ENCODE data around the gene COL4A3.
"Not testable (repeated sequence)": the region's sequence is repeated elsewhere in the genome, so short reads cannot be mapped to it uniquely, and the experiment has no call there.

Gene COL4A3

DNA sequence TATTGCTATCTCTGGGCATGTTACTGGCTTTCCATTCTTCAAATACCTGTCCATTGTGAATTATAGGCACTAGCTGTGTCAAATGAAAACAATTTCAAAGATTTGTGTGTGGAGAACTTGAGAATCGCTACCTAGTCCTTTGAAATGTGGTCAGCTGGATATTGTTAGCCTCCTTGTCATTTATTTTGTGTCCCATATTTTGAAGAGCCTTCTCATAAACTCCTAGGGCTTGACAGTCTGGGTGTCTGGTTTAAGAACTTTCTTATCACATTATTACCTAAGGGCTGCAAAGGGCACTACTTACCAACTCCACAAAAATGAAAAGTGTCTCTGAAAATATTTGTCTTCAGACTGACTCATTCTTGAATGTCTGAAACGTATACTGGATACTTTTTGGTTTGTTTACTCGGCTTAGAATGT is 50.2 kb downstream of the COL4A3 start:
- DNase-seq (ENCODE audit: low spot score) = no peak

DNA sequence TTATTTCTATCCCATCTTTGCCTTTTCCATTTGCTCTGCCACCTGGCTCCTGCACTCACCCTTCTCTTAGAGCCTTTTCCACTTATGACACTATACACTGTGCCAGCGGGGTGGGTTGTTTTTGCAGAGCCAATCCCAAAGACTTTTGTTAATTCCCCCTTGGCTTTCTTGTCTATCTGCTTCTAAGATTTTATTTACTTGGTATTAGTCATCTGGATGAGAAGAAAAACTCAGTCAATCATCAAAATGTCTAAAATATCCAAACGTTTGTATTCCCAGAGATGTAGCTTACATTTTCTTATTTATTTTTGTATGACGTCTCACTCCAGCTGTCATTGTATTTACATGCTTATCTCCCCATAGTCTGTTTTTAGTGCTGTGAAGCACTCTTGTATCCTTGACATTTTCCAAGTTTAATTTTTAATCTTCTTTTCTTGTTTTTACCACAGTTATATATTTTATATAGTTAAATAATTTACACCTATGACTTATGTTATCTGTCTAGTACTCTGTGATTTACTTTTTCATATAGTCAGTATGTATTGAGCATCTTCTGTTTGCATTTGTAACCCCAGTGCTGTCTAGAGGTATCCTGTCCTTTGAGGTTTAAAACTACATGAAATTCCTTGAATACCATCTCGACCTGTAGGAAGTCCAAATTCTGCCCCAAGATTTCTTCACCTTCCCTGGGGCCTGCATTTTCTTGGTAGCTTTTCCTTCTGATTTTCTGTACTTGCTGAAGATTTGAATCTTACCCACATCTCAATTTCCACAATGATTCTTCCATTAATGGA is 55.1 kb downstream of the COL4A3 start:
- no peak for DNase-seq (ENCODE audit: low spot score)

DNA sequence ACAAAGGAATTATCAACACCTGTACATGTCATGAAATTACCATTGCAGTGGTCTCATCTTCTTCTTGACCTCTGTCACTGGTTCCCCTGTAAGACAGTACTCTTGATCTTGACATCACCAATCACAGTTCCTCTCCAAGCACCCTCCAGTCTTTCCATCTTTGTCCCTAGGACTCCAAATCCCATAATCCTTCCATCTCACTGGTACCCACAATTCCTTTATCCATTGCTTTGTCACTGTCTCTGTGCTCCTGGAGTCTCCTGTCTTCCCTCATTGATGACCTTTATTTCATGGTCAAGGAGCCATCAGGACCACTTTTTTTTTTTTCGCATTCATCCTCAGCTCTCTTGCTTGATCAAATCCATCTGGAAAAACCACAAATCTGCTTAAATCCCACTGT is 56.7 kb downstream of the COL4A3 start:
- DNase-seq (ENCODE audit: low spot score) = no peak

DNA sequence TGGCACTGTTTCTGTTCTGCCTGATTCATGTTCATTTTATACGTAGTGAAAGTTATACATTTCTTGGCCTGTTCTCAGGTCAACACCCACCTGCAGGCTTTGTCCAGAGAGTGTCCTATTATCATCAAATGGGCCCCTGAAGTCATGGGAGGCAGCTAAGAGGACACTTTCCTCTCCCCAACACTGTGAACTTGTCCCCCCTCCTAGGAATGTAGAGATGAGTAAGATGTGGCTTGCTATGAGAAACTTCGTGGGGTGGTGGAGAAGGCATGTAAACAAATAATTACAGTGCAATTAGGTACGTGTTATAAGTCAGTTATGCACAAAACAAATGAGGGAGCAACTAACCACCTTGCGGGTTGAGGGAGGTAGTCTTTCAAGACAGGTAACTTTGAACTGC is 57.9 kb downstream of the COL4A3 start:
- no peak for DNase-seq (ENCODE audit: low spot score)

DNA sequence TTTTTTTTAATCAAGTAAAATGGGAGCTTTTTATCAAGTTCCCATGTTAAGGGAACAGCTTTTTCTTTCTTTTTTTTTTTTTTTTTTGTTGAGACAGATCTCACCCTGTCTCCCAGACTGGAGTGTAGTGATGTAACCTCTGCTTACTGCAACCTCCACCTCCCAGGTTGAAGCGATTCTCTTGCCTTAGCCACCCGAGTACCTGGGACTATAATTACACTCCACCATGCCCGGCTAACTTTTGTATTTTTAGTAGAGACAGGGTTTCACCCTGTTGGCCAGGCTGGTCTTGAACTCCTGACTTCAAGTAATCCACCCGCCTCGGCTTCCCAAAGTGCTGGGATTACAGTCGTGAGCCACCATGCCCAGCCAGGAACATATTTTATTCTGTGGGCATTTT is 61.2 kb downstream of the COL4A3 start:
- DNase-seq (ENCODE audit: low spot score) = not testable (repeated sequence)

DNA sequence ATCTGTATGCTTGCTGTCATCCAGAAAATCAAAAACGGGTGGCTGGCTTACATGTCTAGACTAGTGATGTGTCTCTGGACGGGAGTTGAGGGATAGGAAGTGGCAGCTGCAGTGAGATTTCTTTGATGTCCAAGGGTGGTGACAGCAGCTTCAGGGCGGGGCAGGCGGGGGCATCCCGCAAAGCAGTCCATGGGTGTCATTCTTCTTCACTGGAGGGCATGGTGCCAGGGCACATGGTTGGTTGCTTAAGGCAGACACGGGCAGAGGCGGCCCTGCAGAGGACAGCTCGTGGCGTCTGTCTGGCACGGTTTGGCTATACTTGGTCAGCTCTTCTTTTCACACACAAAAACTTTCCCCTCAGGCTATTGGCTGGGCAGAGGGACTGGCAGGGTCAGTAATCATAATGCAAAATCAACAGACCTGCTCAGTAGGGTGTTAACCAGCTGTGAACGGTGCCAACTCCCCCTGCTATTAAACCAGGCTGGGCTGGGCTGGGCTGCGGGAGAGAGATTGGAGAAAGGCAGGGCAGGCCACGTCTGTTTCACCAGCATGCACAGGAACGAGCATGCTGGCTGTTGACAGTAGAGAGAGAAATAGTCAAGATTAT is 63.7 kb downstream of the COL4A3 start:
- peak; percentile 35 for DNase-seq (ENCODE audit: low spot score)

DNA sequence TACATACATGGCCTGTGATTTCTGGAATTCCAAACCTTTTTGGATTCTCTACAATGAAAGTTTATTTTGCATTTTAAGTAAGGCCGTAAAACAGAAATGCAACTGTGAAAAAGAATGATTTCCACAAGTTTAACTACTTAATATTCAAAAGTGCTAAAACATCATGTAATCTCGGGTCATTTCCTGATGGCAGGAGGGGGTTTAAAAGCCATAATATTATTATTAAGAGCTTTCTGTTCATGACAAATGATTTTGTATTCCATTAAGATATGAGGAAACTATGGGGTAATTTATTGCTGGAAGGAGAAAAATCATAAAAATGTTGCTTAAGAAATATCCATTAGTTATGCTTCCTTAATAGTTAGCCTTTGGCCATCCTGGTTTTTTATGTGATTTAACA is 65.7 kb downstream of the COL4A3 start:
- no peak for DNase-seq (ENCODE audit: low spot score)

DNA sequence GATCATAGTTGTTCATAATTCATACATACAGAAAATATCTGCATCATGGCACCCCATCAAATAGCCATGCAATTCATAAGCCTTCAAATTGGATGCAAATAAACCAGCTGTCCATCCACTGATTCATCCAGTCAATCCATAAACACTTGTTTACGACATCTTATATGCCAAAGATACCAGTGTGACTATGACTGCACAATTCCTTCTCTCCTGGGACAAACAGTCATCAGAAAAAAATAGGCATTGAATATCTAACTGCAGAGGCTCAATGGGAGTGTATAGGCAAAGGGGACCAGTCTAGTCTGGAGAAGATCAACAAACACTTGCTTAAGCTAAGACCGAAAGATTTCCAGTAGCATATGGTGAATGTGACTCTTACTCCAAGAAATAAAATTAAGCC is 70.0 kb downstream of the COL4A3 start:
- no peak for DNase-seq (ENCODE audit: low spot score)

DNA sequence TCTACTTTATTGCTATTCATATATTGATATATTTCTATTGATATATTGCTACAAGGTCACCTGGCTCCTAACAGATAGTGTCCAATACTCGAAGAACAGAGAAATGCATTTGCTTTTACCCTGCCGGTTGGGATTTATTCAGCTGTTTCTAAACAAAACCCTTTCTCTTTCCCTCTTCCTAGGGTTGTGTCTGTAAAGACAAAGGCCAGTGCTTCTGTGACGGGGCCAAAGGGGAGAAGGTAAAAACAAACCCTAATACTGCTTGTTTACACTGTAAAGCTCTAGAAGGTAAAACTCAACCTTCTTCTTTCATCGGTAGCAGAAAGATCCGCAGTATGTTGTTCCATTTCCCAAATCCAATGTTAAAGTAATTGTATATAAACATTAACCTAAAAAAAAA is 73.4 kb downstream of the COL4A3 start:
- no peak for DNase-seq (ENCODE audit: low spot score)

DNA sequence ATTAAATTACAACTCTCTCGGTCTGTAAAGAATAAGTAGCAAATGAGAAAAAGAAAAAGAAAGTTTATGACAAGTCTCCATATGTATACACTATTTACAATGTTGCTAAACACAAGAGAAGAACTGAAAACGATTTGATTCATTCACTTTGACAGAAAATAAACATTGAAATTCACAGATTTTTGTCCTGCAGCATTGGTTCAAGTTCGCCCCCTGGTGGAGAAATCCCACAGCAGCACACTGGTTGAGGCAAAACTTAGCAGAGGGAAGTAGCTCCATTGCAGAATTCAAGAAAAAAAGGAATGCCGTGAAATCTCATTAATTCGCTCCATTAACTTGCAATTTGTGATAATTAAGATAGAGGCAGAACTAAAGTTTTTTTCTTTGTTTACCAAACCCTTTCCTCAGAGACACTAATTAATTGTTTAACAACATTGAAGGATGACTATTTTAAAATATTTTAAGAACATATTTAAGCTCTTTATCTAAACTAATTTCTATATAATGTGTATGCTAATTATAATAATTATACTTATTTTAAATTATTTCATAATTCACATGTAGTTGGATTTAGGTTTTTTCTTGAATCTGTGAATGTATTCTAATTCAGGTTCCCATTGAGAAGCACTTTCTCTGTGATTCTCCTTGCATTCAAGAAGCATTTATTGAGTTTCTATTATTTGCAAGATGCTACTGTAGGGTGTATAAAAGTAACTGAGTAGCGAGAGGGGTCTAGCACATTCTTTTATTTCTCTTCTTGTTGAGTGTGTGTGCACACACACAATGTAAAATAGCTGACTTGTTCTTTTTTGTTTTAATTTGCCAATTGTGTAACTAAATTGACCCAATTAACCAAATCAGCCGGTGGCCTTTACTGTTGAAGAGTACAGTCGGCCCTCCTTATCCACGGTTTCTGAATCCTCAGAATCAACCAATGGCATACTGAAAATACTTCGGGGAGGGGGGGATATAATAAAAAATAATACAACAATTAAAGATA is 74.1 kb downstream of the COL4A3 start:
- peak; percentile 72 for DNase-seq (ENCODE audit: low spot score)

DNA sequence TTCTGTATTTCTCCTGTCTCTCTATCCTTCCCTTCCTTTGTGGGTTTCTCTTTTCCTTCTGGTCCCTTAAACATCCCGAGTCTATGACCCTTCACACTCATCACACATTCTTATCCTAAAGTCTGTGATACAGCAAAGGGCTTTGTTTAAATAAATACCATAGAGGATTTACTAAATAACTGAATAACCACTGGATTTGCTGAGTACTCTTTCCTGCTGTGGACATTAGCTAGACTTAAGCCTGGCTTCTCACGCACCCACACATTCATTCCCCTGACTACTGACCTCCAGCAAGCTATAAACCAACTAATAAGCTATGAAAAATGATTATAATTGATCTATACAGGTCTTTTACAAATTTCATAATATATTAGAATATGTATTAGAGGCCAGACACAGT is 76.6 kb downstream of the COL4A3 start:
- DNase-seq (ENCODE audit: low spot score) = no peak

DNA sequence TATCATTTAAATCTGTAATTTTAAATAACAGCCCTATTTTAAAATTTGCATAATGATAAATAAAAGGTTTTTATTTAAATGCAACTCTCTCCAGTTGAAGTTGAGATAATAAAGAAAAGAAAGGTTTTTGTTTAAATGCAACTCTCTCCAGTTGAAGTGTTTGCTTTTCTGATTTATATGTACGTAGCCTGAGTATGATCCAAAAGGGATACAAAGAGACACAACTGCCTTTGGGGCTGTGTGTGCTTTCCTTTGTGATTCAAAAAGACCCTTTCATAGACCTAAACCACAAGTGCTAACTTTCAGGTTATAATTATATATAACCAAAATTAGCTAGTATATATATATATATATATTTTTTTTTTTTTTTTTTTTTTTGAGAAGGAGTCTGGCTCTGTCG is 84.5 kb downstream of the COL4A3 start:
- no peak for DNase-seq (ENCODE audit: low spot score)

DNA sequence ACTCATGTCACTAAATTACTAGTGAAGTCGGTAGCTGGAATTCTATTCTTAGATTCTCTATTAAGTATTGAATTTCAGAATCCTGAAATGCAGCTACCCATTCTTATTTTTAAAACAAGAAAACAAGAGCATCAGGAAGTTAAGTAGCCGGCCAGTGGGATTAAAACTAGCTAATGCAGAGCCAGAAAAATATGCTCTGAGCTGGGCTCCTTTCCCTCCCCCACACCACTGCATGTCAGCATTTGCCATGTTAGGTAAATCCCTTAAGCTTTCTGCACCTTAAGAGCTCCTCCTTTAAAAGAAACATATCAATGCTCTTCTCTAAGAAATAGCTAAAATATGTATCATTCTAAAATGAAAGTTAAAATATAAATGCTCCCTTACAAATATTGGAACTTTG is 88.4 kb downstream of the COL4A3 start:
- DNase-seq (ENCODE audit: low spot score) = no peak

DNA sequence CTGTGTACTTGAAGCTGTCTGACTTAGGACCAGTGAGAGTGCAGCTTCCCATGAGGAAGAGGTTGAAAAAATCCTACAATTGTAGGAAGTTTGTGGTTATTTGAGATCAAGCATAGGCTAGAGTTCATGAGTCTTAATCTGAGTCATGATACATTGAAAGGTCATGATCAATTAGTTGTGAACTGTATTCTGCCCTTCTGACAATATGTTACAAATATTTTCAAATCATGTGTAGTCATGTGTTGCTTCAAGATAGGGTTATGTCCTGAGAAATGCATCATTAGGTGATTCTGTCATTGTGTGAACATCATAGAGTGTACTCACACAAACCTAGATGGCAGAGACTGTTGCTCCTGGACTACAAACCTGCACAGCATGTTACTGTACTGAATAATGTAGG is 92.2 kb downstream of the COL4A3 start:
- DNase-seq (ENCODE audit: low spot score) = no peak

DNA sequence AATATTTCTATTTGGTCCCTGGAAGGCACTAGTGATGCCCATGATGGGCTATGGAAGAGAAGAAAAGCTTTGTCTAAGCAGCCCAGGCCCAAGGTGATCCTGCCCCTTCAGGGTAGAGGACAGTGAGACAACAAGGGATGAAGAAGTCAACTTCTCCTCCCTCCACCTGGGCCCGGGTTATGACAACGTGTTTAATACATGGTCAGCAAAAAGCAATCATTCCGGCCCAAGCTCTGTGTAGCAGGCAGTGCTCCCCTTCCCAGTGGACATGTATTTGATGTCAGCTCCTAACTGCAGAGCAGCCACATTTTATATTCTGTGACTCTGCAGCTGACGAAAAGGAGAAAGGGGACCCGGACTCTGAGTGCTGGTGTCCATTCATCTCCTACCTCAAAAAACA is 93.4 kb downstream of the COL4A3 start:
- no peak for DNase-seq (ENCODE audit: low spot score)

DNA sequence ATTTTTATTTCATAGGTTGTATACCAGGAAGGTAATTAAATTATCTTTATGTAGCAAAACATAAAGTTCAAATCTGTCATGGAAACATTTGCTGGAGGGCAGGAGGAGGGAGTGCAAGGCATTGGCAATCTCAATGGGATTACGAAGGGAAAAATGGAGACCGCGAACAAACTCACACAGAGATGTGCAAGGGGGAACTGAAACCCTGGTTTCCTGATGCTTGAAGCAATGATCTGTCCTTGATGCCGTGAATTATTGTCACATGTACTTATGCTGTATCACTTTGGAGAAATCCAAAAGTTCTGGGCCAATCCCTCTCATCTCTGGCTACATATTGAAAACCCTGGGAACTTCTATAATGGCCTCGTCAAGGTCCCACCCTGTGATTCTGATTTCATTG is 95.6 kb downstream of the COL4A3 start:
- no peak for DNase-seq (ENCODE audit: low spot score)

DNA sequence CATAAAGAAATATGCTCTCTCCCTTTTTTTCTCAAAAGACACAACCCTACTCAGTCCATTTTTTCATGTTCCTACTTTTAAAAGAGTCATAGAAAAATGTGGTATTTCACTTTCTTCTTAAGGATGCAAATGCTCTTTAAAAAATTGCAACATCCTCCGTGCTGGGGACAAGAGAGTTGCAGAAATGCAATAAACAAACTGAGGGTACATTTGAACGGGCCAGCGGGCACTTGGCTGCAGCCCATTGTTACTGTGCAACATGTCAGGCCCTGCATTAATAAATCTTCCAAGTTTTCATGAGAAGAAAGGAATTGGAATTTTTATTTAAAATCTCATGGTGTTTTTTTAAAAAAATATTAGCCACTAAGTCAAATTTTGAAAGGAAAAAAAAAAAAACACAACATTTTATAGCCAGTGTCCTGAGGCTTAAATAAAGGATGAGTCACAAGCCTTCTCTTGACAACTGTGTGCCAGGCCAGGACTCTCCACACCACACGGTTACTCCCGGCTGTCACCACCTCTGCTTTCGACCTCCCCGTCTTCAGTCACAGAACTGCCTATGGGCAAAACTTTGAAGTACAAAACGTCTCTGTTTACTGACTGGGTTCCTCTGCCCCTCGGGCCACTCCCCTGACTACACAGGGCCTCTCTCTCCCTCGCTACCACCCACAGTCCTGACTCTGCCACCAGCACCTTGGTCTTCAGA is 103.1 kb downstream of the COL4A3 start:
- DNase-seq (ENCODE audit: low spot score) = peak; percentile 13

DNA sequence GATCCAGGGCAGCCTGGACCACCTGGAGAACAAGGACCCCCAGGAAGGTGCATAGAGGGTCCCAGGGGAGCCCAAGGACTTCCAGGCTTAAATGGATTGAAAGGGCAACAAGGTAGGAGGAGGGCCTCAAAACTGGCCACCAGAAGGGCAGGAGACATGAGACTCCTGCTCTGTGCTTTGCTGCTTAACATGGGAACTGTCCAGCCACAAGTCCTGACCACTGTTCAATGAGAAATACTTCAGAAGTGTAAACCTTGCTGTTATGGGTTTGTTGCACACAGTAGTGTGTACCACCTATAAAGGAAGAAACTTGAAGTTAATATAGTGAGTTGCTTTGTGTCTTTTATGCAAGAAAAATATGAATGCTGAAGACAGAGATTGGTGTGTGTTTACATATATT is 116.5 kb downstream of the COL4A3 start:
- no peak for DNase-seq (ENCODE audit: low spot score)

DNA sequence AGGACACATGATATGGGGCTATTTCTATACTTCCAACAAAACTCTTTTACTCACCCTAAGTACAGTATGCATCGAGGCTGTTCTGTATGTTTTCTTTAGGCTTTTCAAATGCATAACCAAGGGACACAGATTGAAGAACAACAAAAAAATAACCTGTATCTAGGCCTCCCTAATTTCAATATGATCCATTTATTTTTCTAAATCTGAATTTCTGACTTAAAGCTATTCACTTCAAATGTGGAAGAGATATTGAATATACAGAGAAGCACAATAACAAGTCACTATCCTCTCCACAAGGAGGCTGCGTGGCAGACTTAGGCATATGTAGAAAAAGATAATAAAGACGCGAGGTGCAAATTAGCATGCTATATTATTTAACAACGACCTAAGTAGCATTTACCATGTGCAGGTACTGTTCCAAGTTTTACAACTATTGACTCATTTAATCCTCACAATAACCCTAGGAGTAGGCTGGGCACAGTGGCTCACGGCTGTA is 121.4 kb downstream of the COL4A3 start:
- DNase-seq (ENCODE audit: low spot score) = no peak

DNA sequence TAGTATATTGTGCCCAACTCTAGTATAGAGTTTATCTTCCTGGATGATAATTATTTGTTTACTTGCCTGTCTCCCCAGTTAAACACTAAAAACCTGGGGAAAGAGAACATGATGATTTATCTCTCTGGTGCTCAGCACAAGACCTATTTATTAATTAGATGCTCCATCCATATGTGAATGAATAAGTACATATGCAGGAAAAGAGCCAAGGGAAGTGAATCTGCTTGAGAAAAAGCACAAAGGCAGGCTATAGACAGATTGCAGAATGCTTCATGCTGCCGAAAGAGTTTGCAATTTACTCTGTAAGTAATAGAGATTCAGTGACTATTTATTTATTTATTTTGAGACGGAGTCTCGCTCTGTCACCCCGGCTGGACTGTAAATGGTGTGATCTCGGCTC is 123.3 kb downstream of the COL4A3 start:
- no peak for DNase-seq (ENCODE audit: low spot score)

DNA sequence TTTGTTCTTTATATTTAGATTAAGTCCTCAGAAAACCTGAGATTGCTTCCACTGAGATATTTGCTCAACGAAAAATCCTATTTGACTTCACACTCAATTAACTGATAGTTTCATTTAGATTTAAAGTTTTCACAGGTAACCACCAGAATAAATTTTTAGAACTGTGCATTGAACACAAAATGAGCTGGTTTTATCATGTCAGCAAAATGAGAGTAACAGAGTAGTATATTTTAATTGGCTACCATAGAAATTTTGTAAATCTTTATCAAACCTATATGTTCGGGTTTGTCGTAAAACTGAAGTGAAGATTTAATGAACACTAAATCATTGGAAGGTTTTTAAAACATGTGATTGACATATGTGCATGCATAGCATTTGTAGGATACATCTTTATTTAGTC is 127.9 kb downstream of the COL4A3 start:
- no peak for DNase-seq (ENCODE audit: low spot score)

DNA sequence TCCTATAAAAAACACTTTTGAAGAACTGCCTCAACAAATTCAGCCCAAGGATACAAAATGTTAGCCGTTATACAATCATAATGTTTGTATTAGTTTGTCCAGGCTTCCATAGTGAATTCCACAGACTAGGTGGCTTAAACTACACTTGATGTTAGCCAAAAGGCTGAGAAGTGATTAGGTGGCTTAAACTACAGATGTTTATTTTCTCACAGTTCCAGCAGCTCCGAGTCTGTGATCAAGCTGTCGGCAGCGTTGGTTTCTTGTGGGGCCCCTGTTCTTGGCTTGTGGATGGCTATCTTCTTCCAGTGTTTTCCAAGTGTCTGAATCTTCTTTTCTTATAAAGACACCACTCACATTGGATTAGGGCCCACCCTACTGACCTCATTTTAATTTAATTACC is 129.1 kb downstream of the COL4A3 start:
- DNase-seq (ENCODE audit: low spot score) = no peak

All from pons (tissue), 1 donor.